D721Med (cell line): ENCODE results near the gene PAX3.

ENCODE experiments used
- DNase-seq: peaks from one replicate; pipeline ENCODE4 v3.0.0; 2011; ENCODE audit warnings: low spot score; ENCODE audit not compliant: insufficient read length
- FAIRE-seq: peaks from 2 replicates; lab custom pipeline; 2011; peaks lifted over from hg19 to GRCh38; lab: Jason Lieb, UNC
- TF ChIP-seq, protein P1 (sequence below): IDR thresholded peaks from 2 replicates; pipeline ENCODE4 v1.5.1; 2012; ENCODE audit warnings: mild to moderate bottlenecking, control low read depth; ENCODE audit not compliant: insufficient read depth; ENCODE audit errors: missing control alignments

PAX3 gene

DNA sequence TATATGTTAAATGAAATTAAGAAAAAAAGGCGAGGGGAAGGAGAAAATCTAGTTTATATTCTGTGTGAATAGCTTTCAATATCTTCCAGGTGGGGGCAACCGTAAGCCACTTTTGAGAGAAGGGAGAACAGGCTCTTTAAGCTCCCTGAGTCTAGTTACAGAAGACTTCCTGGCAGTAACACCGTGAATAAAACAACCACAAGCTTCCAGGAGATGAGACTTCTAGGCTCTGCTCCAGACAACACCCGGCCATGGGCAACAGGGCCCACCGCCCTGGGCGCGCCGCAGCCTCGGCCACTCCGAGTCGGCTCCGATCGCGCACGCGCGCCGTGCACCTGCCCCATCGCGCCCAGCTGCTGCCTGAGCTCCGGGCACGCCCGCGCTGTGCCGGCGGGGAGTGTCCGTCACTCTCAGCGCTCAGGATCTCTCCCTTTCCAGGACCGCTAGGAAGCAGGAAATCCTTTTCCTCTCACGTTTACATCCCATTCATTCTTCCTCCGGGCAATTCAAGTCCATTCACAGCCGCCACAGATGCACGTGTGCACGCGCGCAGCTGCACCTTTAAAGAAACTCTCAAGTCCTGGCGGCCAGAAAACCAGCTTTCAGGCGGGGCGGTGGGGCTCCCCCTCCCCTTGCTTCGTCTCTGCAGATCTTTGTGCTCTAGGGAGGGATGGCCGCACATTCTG, 19.4 kb upstream of the PAX3 start:
- FAIRE-seq (no peak), DNase-seq (no peak)
- TF ChIP-seq, protein P1, sequence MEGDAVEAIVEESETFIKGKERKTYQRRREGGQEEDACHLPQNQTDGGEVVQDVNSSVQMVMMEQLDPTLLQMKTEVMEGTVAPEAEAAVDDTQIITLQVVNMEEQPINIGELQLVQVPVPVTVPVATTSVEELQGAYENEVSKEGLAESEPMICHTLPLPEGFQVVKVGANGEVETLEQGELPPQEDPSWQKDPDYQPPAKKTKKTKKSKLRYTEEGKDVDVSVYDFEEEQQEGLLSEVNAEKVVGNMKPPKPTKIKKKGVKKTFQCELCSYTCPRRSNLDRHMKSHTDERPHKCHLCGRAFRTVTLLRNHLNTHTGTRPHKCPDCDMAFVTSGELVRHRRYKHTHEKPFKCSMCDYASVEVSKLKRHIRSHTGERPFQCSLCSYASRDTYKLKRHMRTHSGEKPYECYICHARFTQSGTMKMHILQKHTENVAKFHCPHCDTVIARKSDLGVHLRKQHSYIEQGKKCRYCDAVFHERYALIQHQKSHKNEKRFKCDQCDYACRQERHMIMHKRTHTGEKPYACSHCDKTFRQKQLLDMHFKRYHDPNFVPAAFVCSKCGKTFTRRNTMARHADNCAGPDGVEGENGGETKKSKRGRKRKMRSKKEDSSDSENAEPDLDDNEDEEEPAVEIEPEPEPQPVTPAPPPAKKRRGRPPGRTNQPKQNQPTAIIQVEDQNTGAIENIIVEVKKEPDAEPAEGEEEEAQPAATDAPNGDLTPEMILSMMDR = peak; percentile 71

DNA sequence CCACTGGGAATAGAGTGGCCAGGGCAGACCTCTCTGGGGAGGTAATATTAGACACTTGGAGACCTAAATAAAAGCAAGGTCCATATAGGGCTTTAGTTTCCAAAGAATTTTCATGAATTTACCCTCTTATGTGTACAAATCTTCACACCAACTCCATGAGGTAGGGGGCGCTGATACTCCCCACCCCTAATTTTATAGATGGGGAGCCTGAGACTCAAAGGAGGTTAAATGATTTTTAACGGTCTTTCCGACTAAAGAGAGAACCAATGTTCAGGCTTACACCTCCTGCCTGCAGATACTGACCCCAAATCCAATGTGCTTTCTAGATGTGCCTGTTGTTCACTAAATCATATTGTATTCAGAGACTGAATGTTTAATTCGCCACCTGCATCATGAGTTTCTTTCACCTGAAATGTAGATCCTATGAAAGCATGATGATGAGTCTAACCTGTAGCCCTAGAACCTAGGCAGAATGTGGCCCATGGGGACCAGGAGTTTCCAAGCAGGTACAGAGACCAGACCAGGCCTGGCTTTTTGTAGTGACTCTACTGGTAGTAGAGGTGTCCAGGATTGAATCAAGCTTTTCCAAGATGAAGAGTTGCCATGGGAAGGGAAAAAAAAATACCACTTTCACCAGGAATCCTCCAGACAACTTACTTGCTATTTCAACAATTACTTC, 16.8 kb upstream of the PAX3 start:
- TF ChIP-seq, protein P1 = peak; percentile 8
- FAIRE-seq (no peak), DNase-seq (no peak)

DNA sequence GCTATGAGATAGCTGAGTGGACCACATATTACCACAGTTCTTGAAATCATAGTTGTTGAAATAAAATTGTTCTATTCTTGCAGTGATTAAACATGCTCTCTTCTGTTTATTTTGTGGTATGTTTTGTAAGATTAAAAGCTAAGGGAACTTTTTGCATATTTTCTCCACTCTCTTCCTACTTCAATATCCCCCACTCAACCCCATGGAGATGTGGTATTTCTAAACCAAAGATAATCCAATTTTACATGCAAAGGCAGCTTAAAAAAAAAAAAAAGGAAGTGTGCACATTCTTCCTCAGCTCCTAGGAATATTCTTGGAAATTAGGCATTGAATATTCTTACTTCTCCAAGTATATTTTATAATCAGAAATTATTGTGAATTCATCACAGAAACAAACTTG, 15.0 kb upstream of the PAX3 start:
- FAIRE-seq (no peak), DNase-seq (no peak)
- TF ChIP-seq, protein P1 = no peak

DNA sequence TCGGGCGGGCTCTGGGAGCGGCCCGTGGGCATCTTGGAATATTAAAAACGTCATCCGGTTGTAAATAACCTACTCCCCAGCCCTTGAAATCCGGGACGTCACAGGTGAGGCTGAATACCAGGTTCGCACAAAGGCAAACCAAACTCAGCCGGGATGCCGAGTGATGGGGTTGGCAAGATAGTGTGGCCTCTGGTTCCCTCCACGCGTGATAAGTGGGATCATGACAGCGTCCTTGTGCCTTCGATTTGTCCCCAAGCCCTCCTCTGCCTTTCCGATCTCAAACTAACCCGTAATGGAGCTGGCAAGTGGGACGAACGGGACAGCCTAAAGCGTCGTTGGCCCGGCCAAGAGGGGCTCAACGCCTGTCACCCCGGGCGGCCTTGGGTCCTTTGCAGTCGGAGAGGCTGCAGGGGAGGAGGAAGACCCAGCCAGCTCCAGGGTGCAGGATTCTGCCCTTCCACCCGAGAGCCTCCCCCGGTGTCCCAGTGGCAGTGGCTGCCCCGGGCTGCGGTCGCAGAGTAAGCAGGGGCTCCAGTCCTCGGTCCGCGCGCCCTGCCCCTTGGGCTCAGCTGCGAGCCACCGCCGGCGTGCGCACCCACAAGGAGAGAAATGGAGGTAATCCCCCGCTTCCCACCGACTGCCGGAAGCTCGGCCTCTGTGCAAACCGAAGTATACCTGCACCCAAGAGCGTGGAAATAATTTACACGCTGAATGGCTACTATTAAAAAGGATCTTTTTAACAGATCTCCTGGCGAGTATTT, 13.4 kb upstream of the PAX3 start:
- no peak for DNase-seq
- no peak for FAIRE-seq
- TF ChIP-seq, protein P1 = no peak

DNA sequence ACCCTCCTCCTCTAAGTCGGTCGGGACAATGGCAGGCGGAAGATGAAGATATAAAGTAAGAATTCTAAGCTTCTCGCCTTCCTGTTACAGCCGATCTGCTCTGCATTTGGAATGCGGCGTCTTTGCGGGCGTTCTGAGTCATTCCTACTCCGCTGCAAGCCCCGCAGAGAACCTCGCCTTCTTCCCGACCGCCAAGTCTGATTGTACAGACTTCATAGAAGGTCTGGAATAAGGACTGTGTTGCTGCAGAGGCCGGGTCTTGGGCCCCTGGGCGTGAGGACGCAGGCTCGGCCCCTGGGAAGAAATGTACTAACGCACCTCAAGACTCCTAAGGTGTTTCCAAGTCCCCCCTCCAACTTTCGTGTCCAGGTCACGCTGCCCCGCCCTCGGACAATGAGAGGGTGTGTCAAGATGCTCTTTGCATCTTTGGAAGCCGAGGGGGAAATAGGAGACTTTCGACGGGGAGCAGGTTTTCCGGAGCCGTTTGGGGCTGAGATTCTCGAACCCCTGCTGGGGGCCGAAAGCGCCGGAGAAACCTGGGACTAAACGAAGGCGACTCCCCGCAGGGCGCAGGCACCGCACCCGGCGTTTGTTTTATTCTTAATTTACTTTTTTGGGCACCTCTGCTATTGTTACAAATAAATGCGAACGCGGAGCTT, 12.7 kb upstream of the PAX3 start:
- TF ChIP-seq, protein P1 = no peak
- DNase-seq = no peak

DNA sequence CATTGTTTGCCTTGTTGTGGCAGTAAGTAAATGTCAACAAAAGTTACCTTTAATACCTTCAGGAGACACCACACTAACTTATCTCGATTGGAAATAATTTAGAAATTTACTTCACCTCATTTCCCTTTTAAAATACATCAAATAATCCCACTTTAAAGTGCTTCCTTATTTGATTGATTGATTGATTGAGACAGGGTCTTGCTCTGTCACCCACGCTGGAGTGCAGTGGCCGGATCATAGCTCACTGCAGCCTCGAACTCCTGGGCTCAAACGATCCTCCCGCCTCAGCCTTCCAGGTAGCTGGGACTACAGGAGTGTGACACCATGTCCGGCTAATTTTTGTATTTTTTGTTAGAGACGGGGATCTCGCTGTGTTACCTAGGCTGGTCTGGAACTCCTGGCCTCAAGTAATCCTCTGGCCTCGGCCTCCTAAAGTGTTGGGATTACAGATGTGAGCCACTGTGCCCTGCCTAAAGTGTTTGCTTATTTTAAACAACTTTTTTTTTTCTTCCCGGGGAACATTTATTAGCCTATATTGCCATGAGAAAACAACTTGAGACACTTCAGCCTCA, 12.0 kb upstream of the PAX3 start:
- FAIRE-seq (no peak), DNase-seq (no peak)
- TF ChIP-seq, protein P1 = no peak

More for the DNA sequence above, 12.7 kb upstream of the PAX3 start:
- no peak for FAIRE-seq
